ENCODE results near the gene HOXD9.

The HOXD9 gene

DNA sequence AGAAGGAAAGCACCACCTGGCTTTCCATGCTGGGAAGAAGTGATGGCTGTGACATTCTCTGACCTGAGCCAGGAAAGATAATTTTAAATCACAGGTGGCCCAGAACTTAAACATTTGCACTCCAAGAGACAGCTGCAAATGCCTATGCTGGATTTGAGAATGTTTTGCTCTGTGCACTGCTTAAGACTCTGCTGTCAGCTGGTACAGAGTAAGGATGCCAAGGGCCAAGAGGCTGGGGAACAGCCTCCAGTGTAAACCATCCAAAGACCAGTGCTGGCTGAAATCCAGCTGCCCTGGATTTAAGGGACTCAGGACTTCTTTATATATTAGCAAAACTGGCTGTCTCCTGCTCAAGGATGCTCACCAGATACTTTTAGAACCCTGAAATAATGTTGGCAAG lies 10.9 kb downstream of the HOXD9 start:
- H3K4me3 ChIP-seq (ENCODE audit: insufficient read length, low read depth): no peak overlapping the region
- H3K9ac ChIP-seq (ENCODE audit: insufficient read length, low read depth): no peak overlapping the region
- H3K27me3 ChIP-seq (ENCODE audit: insufficient read depth, insufficient read length): peaks cover 99% of the 10 kb centered on the region
- TF ChIP-seq SUZ12 (IDR thresholded peaks at IDR 0.05; ENCODE audit: extremely low read depth, insufficient read depth, insufficient read length) (no peak), YY1 (IDR thresholded peaks at IDR 0.05; ENCODE audit: insufficient read depth, insufficient read length) (no peak), ZNF274 (IDR thresholded peaks at IDR 0.05; ENCODE audit: low read depth, low read length) (no peak)
- peaks cover 12% of the 10 kb centered on the region for H3K4me1 ChIP-seq (ENCODE audit: insufficient read depth, insufficient read length)
- no peak for DNase-seq (ENCODE audit: low read depth, low spot score)
- H3K36me3 ChIP-seq (ENCODE audit: insufficient read depth, insufficient read length, low read length): no peaks in the 10 kb centered on the region
- no peaks in the 10 kb centered on the region for H3K9me3 ChIP-seq (ENCODE audit: insufficient read depth, low read length)

DNA sequence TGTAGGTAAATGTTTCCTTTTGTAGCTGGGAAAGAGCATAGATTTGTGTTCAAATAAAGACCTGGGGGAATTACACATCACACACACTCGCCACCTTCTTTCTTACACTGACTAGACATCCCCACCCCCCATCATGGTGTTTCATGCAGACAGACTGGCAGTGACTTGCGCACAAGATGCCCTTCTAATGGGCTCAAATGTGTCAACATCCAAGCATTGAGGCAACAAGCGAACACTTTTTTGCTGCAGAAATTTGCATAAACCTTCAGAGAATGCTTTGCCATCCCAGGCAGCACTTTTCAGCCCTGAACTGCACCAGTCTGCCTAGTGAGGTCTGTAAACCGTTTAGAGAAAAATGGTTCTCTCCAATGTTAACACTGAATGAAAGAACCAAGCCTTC lies 11.5 kb downstream of the HOXD9 start:
- Histone ChIP-seq H3K9ac (ENCODE audit: insufficient read length, low read depth) (no peak overlapping the region), H3K4me3 (ENCODE audit: insufficient read length, low read depth) (no peak overlapping the region), H3K36me3 (ENCODE audit: insufficient read depth, insufficient read length, low read length) (no peaks in the 10 kb centered on the region), H3K27me3 (ENCODE audit: insufficient read depth, insufficient read length) (peaks cover 99% of the 10 kb centered on the region), H3K9me3 (ENCODE audit: insufficient read depth, low read length) (no peaks in the 10 kb centered on the region), H3K4me1 (ENCODE audit: insufficient read depth, insufficient read length) (peaks cover 9% of the 10 kb centered on the region)
- TF ChIP-seq SUZ12 (IDR thresholded peaks at IDR 0.05; ENCODE audit: extremely low read depth, insufficient read depth, insufficient read length): no peak
- TF ChIP-seq ZNF274 (IDR thresholded peaks at IDR 0.05; ENCODE audit: low read depth, low read length): no peak
- TF ChIP-seq YY1 (IDR thresholded peaks at IDR 0.05; ENCODE audit: insufficient read depth, insufficient read length): no peak
- DNase-seq (ENCODE audit: low read depth, low spot score): no peak

DNA sequence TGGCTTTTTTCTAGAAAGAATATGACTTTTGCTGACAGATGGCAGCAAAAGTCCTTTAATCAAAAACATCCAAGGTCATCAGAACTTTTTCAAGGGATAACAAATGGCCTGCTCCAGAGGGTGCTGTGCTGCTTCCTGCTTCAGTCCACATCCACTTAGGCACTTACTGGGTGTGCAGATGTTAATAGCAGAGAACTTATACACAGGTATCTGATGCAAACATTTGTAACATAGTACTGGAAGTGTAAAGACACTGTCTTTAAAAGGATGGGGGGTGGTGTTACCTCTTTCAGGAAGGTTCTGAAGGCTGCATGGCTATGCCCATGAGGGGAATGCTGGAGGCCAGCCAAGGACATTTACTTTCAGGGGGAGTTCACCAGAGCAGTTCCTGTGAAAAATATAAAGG lies 12.5 kb downstream of the HOXD9 start:
- no peak for TF ChIP-seq YY1 (IDR thresholded peaks at IDR 0.05; ENCODE audit: insufficient read depth, insufficient read length)
- TF ChIP-seq ZNF274 (IDR thresholded peaks at IDR 0.05; ENCODE audit: low read depth, low read length): no peak
- no peak for TF ChIP-seq SUZ12 (IDR thresholded peaks at IDR 0.05; ENCODE audit: extremely low read depth, insufficient read depth, insufficient read length)
- peaks cover 96% of the 10 kb centered on the region for H3K27me3 ChIP-seq (ENCODE audit: insufficient read depth, insufficient read length)
- H3K4me1 ChIP-seq (ENCODE audit: insufficient read depth, insufficient read length): peaks cover 5% of the 10 kb centered on the region
- H3K9ac ChIP-seq (ENCODE audit: insufficient read length, low read depth): no peak overlapping the region
- no peak for DNase-seq (ENCODE audit: low read depth, low spot score)
- H3K9me3 ChIP-seq (ENCODE audit: insufficient read depth, low read length): no peaks in the 10 kb centered on the region
- H3K4me3 ChIP-seq (ENCODE audit: insufficient read length, low read depth): no peak overlapping the region
- H3K36me3 ChIP-seq (ENCODE audit: insufficient read depth, insufficient read length, low read length): no peaks in the 10 kb centered on the region

DNA sequence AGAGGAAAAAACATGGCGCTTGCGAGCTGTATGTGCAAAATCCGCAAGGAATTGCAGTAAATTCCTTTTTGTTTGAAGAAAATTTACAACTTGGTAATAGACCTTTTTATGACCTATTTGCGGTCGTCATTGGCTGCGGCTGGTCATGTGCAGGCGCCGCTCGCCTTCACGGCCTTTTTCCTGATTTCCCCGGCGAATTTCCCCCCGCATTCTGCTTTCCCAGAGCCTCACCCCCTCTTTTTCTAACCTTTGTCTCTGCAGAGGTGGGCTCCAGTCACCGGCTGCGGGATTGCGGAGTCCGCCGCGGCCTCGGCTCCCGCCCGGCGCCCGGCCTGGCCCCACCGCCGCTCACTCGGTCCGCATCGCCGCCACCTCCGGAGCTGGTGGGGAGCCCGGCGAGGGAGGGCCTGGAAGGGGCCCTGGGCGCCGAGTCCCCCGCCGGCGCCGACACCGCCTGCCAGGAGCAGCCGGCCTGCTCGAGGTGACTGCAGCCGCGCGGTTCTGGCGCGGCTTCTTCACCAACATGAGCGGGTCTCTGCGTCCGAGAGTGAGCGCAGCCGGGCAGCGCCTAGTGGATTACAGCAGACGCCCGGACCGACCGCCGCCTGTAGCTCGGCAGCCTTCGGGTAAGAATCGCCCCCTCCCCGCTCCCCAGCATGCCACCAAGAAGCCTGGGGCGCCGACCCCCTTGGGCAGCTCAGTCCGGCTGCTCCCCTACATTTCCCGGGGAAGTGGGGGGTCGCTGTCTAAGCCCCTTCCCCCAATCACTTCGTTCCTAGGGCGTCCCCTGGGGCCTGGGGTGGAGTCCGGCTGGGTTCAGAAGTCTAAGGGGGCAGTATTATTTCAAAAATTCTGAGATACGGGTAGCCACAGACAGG lies 14.1 kb downstream of the HOXD9 start:
- H3K36me3 ChIP-seq (ENCODE audit: insufficient read depth, insufficient read length, low read length): no peaks in the 10 kb centered on the region
- no peaks in the 10 kb centered on the region for H3K9me3 ChIP-seq (ENCODE audit: insufficient read depth, low read length)
- TF ChIP-seq YY1 (IDR thresholded peaks at IDR 0.05; ENCODE audit: insufficient read depth, insufficient read length) (no peak), SUZ12 (IDR thresholded peaks at IDR 0.05; ENCODE audit: extremely low read depth, insufficient read depth, insufficient read length) (peak; percentile 84)
- H3K9ac ChIP-seq (ENCODE audit: insufficient read length, low read depth): peak overlapping the region; percentile 44
- no peak for DNase-seq (ENCODE audit: low read depth, low spot score)
- peak overlapping the region; percentile 36 for H3K4me3 ChIP-seq (ENCODE audit: insufficient read length, low read depth)
- H3K4me1 ChIP-seq (ENCODE audit: insufficient read depth, insufficient read length): peaks cover 3% of the 10 kb centered on the region
- peaks cover 89% of the 10 kb centered on the region for H3K27me3 ChIP-seq (ENCODE audit: insufficient read depth, insufficient read length)

DNA sequence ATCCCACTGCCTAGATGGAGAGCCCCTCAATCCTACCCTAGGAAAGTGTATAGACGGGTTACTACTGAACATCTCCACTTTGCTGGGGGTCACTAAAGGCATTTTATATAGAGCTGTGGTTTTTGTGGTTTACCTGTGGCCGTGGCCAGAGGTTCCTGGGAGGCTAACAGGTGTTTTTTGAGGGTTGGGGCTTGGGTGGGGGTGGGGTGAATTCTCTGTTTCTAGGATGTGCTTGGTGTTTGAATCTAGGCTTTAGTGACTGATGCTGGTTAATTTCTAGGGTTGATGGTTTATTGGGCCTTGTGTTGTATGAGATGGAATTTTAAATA lies 14.7 kb downstream of the HOXD9 start:
- no peak for TF ChIP-seq YY1 (IDR thresholded peaks at IDR 0.05; ENCODE audit: insufficient read depth, insufficient read length)
- TF ChIP-seq SUZ12 (IDR thresholded peaks at IDR 0.05; ENCODE audit: extremely low read depth, insufficient read depth, insufficient read length): peak; percentile 44
- no peak for DNase-seq (ENCODE audit: low read depth, low spot score)
- peaks cover 89% of the 10 kb centered on the region for H3K27me3 ChIP-seq (ENCODE audit: insufficient read depth, insufficient read length)

DNA sequence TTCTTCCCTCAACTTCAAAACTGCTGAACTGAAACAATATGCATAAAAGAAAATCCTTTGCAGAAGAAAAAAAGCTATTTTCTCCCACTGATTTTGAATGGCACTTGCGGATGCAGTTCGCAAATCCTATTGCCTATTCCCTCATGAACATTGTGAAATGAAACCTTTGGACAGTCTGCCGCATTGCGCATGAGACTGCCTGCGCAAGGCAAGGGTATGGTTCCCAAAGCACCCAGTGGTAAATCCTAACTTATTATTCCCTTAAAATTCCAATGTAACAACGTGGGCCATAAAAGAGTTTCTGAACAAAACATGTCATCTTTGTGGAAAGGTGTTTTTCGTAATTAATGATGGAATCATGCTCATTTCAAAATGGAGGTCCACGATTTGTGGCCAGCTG lies 15.4 kb downstream of the HOXD9 start:
- peaks cover 89% of the 10 kb centered on the region for H3K27me3 ChIP-seq (ENCODE audit: insufficient read depth, insufficient read length)
- peaks cover 3% of the 10 kb centered on the region for H3K4me1 ChIP-seq (ENCODE audit: insufficient read depth, insufficient read length)
- H3K9me3 ChIP-seq (ENCODE audit: insufficient read depth, low read length): no peaks in the 10 kb centered on the region
- no peak for DNase-seq (ENCODE audit: low read depth, low spot score)
- H3K4me3 ChIP-seq (ENCODE audit: insufficient read length, low read depth): no peak overlapping the region
- no peaks in the 10 kb centered on the region for H3K36me3 ChIP-seq (ENCODE audit: insufficient read depth, insufficient read length, low read length)
- no peak overlapping the region for H3K9ac ChIP-seq (ENCODE audit: insufficient read length, low read depth)
- TF ChIP-seq SUZ12 (IDR thresholded peaks at IDR 0.05; ENCODE audit: extremely low read depth, insufficient read depth, insufficient read length) (no peak), YY1 (IDR thresholded peaks at IDR 0.05; ENCODE audit: insufficient read depth, insufficient read length) (no peak), ZNF274 (IDR thresholded peaks at IDR 0.05; ENCODE audit: low read depth, low read length) (no peak)

More for the DNA sequence above, 14.7 kb downstream of the HOXD9 start:
- Histone ChIP-seq H3K4me3 (ENCODE audit: insufficient read length, low read depth) (peak overlapping the region; percentile 36), H3K36me3 (ENCODE audit: insufficient read depth, insufficient read length, low read length) (no peaks in the 10 kb centered on the region), H3K9ac (ENCODE audit: insufficient read length, low read depth) (peak overlapping the region; percentile 44), H3K9me3 (ENCODE audit: insufficient read depth, low read length) (no peaks in the 10 kb centered on the region), H3K4me1 (ENCODE audit: insufficient read depth, insufficient read length) (peaks cover 3% of the 10 kb centered on the region)

DNA sequence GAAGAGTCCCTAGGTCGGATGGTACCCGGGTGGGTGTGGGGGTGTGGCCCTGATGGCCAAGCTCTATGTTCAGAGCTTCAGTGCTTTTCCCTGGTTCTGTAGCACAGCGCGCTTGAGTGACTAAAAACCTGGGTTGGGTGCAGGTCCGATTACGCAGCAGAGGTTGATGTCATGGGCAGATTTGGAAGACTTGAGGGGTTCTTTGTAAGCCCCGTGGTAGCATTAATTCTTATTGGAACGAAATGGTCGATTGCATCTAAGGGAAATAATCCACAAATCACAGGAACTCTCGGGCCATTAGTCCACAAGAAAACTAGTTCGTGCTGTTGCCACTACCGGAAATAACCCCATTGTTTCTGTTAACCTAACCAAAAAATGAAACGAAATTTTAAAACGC lies 16.0 kb downstream of the HOXD9 start:
- Histone ChIP-seq H3K9me3 (ENCODE audit: insufficient read depth, low read length) (no peaks in the 10 kb centered on the region), H3K36me3 (ENCODE audit: insufficient read depth, insufficient read length, low read length) (no peaks in the 10 kb centered on the region), H3K9ac (ENCODE audit: insufficient read length, low read depth) (no peak overlapping the region), H3K4me1 (ENCODE audit: insufficient read depth, insufficient read length) (peaks cover 3% of the 10 kb centered on the region), H3K4me3 (ENCODE audit: insufficient read length, low read depth) (no peak overlapping the region), H3K27me3 (ENCODE audit: insufficient read depth, insufficient read length) (peaks cover 89% of the 10 kb centered on the region)
- no peak for DNase-seq (ENCODE audit: low read depth, low spot score)
- TF ChIP-seq YY1 (IDR thresholded peaks at IDR 0.05; ENCODE audit: insufficient read depth, insufficient read length): no peak
- TF ChIP-seq ZNF274 (IDR thresholded peaks at IDR 0.05; ENCODE audit: low read depth, low read length): no peak
- TF ChIP-seq SUZ12 (IDR thresholded peaks at IDR 0.05; ENCODE audit: extremely low read depth, insufficient read depth, insufficient read length): no peak
